TTC549 (cell line): ENCODE results near the gene PARVB.
"Not testable (repeated sequence)": the region's sequence is repeated elsewhere in the genome, so short reads cannot be mapped to it uniquely, and the experiment has no call there.

ENCODE experiments used
- FAIRE-seq: peaks from 2 replicates; lab custom pipeline; 2012; peaks lifted over from hg19 to GRCh38; lab: Jason Lieb, UNC

Gene PARVB

GRCh38 chr22:43998679-43999264 is 25.3 kb upstream of the PARVB start:
- FAIRE-seq: no peak

- no peak for FAIRE-seq
Measured at GRCh38 chr22:43999378-43999777, 24.7 kb upstream of the PARVB start.

GRCh38 chr22:44000123-44000522 is 24.0 kb upstream of the PARVB start:
- FAIRE-seq: no peak

- no peak for FAIRE-seq
Measured at GRCh38 chr22:44001521-44001920, 22.6 kb upstream of the PARVB start.

GRCh38 chr22:44002324-44002723 is 21.8 kb upstream of the PARVB start:
- FAIRE-seq: no peak

- no peak for FAIRE-seq
Measured at GRCh38 chr22:44002997-44003396, 21.1 kb upstream of the PARVB start.

GRCh38 chr22:44003405-44004103 is 20.5 kb upstream of the PARVB start:
- FAIRE-seq: no peak

- FAIRE-seq: no peak
Measured at GRCh38 chr22:44004104-44004460, 20.0 kb upstream of the PARVB start.

GRCh38 chr22:44005524-44005923 is 18.6 kb upstream of the PARVB start:
- FAIRE-seq: no peak

- no peak for FAIRE-seq
Measured at GRCh38 chr22:44012162-44012561, 11.9 kb upstream of the PARVB start.

- no peak for FAIRE-seq
Measured at GRCh38 chr22:44012591-44012990, 11.5 kb upstream of the PARVB start.

GRCh38 chr22:44014241-44014640 is 9.9 kb upstream of the PARVB start:
- FAIRE-seq: no peak

GRCh38 chr22:44016586-44016985 is 7.5 kb upstream of the PARVB start:
- not testable (repeated sequence) for FAIRE-seq

- no peak for FAIRE-seq
Measured at GRCh38 chr22:44018594-44018993, 5.5 kb upstream of the PARVB start.

GRCh38 chr22:44019416-44019815 is 4.7 kb upstream of the PARVB start:
- no peak for FAIRE-seq

GRCh38 chr22:44019846-44020245 is 4.3 kb upstream of the PARVB start:
- no peak for FAIRE-seq

GRCh38 chr22:44020981-44021380 is 3.1 kb upstream of the PARVB start:
- FAIRE-seq: no peak

GRCh38 chr22:44023404-44024287 is 456 bp upstream of the PARVB start:
- FAIRE-seq: no peak

GRCh38 chr22:44025171-44026065 is 1.3 kb downstream of the PARVB start:
- FAIRE-seq: no peak

GRCh38 chr22:44026066-44026629 is 2.0 kb downstream of the PARVB start:
- no peak for FAIRE-seq

GRCh38 chr22:44026630-44027511 is 2.8 kb downstream of the PARVB start:
- FAIRE-seq: no peak
